Suprapubic skin (tissue), 4 donors: ENCODE results near the gene C1QL1. TPM values are rescaled to one million over a fixed set of nuclear protein-coding genes. Genes with fewer than 3 reads are reported as not detected.

ENCODE experiments used
- DNase-seq, 2 donors: peaks; one replicate each; pipeline ENCODE4 v3.0.0-alpha.2; 2019; ENCODE audit warnings: low spot score in 2 of 2
- H3K27ac ChIP-seq: fragments of 200-600 bp; sonication (generic); one replicate; pipeline ENCODE4 v1.5.1; 2019
- H3K27me3 ChIP-seq: fragments of 200-600 bp; sonication (generic); one replicate; pipeline ENCODE4 v1.5.1; 2019
- H3K36me3 ChIP-seq: fragments of 200-600 bp; sonication (generic); one replicate; pipeline ENCODE4 v1.5.1; 2019
- H3K4me1 ChIP-seq: fragments of 200-600 bp; sonication (generic); one replicate; pipeline ENCODE4 v1.5.1; 2019
- H3K4me3 ChIP-seq: fragments of 200-600 bp; sonication (generic); one replicate; pipeline ENCODE4 v1.5.1; 2019; ENCODE audit warnings: mild to moderate bottlenecking
- H3K9me3 ChIP-seq: fragments of 200-600 bp; sonication (generic); one replicate; pipeline ENCODE4 v1.5.1; 2019
- EP300 ChIP-seq: sonication (generic); formaldehyde crosslinking; IDR thresholded peaks from one replicate; pipeline ENCODE4 v1.6.1; 2017; ENCODE audit warnings: antibody characterized with exemption
- POLR2A ChIP-seq, 2 donors: fragments of 450-650 bp; IDR thresholded peaks; one replicate each; pipeline ENCODE4 v1.6.1; 2017; ENCODE audit warnings: antibody characterized with exemption in 2 of 2, mild to moderate bottlenecking in 2 of 2, moderate library complexity in 2 of 2
- POLR2AphosphoS5 ChIP-seq, 3 donors: sonication (generic); formaldehyde crosslinking; IDR thresholded peaks; one replicate each; pipeline ENCODE4 v1.6.1; 2017; ENCODE audit warnings: antibody characterized with exemption in 3 of 3
- WGBS: methylation state at CpG from one replicate; pipeline ENCODE4 v1.1.5; 2018; 5-methylcytosine and 5-hydroxymethylcytosine counted together
- total RNA-seq, 4 donors: library from RNA; depleted of rRNA; stranded (reverse); fragments of >200 nt; gene quantifications; one replicate each; pipeline ENCODE4 v1.1.0, GENCODE V29; 2016
- TF ChIP-seq, protein P1 (sequence below), 2 donors: fragments of 200-600 bp in 1 of 2; fragments of 450-650 bp in 1 of 2; sonication (generic) in 1 of 2; IDR thresholded peaks; one replicate each; pipeline ENCODE4 v1.5.1; 2016 to 2019; ENCODE audit warnings: antibody characterized with exemption in 2 of 2, mild to moderate bottlenecking in 1 of 2, moderate library complexity in 1 of 2

C1QL1 gene
- total RNA-seq, 4 donors from 2014 or later, result not detected

DNA sequence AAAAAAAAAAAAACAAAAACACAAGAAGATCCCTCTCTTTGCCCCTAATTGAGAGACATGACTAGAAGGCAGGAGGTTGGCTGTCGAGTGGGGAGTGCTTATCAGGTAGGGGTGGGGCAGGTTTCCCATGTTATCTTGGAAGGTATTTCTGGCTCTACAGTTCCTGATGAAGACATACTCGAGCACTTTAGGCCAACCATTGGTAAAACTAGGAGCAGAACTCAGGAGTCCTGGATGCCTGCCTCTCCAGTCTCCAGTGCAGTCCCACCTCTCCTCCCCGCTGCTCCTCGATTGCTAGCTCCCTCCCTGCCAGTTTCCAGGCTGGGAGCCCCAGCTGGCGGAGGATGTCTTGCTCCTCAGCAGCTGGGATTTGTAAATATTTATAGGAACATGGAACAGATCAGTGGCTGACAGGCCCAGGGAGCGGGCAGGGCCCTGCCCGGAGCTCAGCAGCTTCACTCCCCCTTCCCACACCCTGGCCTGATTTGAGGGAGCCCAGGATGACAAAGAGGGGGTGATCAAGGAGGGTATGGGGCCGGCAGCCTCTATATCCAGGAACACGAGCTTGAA lies 11.4 kb upstream of the C1QL1 start:
- Histone ChIP-seq H3K27ac (no peak overlapping the region), H3K9me3 (no peaks in the 10 kb centered on the region), H3K4me3 (no peak overlapping the region), H3K27me3 (peaks cover 39% of the 10 kb centered on the region), H3K36me3 (no peaks in the 10 kb centered on the region), H3K4me1 (no peaks in the 10 kb centered on the region)
- 47% methylated on average over 9 of the region's 9 CpGs for WGBS
- no peak for DNase-seq
- TF ChIP-seq, protein P1, sequence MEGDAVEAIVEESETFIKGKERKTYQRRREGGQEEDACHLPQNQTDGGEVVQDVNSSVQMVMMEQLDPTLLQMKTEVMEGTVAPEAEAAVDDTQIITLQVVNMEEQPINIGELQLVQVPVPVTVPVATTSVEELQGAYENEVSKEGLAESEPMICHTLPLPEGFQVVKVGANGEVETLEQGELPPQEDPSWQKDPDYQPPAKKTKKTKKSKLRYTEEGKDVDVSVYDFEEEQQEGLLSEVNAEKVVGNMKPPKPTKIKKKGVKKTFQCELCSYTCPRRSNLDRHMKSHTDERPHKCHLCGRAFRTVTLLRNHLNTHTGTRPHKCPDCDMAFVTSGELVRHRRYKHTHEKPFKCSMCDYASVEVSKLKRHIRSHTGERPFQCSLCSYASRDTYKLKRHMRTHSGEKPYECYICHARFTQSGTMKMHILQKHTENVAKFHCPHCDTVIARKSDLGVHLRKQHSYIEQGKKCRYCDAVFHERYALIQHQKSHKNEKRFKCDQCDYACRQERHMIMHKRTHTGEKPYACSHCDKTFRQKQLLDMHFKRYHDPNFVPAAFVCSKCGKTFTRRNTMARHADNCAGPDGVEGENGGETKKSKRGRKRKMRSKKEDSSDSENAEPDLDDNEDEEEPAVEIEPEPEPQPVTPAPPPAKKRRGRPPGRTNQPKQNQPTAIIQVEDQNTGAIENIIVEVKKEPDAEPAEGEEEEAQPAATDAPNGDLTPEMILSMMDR (IDR thresholded peaks at IDR 0.05), result no peak
- TF ChIP-seq EP300 (no peak), POLR2A (IDR thresholded peaks at IDR 0.05) (no peak), POLR2AphosphoS5 (IDR thresholded peaks at IDR 0.05) (no peak)

DNA sequence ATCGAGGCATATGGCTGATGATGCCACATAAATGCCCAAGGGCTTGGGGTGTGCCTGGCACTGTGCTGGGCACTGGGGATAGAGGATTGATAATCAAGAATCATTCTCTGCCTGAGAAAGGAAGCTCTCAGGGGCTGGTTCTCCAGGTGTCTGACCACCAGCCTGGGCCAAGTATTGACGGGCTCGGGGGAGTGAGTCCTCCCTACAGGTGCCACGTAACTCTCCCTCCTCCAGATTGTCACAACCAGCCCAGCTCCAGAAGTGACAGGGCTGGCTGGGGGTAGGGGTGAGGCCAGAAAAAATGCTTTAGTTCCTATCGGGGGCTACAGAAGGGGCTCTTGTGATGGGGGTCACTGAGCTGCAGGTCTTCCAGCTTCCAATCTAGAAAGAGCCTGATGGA lies 10.7 kb upstream of the C1QL1 start:
- Histone ChIP-seq H3K36me3 (no peaks in the 10 kb centered on the region), H3K4me3 (no peak overlapping the region), H3K27me3 (peaks cover 39% of the 10 kb centered on the region), H3K4me1 (no peaks in the 10 kb centered on the region), H3K9me3 (no peaks in the 10 kb centered on the region), H3K27ac (no peak overlapping the region)
- TF ChIP-seq, protein P1 (IDR thresholded peaks at IDR 0.05), result no peak
- TF ChIP-seq EP300 (no peak), POLR2A (IDR thresholded peaks at IDR 0.05) (no peak), POLR2AphosphoS5 (IDR thresholded peaks at IDR 0.05) (no peak)
- 89% methylated on average over 5 of the region's 5 CpGs for WGBS
- no peak for DNase-seq

DNA sequence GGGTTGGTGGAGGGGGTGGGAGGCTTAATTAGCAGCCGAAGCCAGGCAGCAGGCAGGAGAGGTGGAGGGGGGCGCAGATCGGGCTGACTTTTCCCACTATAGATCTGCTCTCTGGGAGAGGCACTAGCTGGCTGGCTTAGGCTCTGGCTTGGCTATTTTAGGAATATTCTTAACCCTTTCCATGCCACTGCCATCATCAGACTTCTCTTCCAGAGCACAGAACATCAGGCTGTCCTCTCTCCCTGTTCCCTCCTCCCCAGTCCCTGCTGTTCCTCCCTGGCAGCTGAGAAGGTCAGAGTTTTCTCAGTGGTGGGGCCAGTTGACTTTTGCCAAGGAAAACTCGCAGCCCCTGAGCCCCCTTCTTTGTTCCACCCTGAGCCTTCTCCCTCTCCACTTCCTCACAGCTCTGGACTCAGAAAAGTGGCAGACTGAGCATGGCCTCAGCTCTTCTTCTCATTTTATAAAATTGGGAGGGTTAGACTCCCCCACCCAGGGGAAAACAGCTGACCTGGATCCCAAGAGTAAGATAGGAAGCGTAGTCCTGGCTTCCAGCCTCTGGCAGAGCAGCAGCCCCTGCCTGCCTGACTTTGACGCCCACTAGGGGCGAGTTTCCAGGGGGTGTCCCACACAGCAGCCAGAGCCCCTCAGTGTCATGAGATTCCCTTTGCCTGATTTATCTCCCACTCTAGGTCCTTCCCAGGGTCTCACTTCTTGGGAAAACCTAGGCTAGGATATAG lies 9.9 kb upstream of the C1QL1 start:
- WGBS, result 58% methylated on average over 5 of the region's 7 CpGs
- H3K4me1 ChIP-seq, result no peaks in the 10 kb centered on the region

DNA sequence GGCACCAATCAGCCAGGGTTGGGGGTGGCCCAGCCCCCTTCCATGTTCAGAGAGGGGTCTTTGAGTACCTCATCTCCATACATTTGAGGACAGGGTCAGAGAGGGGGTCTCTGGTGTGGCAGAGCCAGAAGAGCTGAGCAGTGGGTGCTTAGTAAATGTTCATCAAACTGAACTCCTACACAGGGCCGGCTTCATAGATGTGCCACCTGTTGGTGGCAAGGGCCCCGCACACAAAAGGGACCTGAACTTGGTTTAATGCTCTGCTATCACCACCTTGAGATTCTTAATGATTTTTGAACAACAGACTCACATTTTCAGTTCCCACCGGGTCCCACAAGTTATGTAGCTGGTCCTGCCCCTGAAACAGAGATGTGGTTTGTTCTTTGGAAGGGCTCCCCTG lies 9.0 kb upstream of the C1QL1 start:
- no peaks in the 10 kb centered on the region for H3K9me3 ChIP-seq
- DNase-seq, result no peak
- H3K4me1 ChIP-seq, result no peaks in the 10 kb centered on the region
- H3K36me3 ChIP-seq, result no peaks in the 10 kb centered on the region
- WGBS, result 78% methylated on average over 3 of the region's 3 CpGs
- H3K27me3 ChIP-seq, result peaks cover 39% of the 10 kb centered on the region
- no peak overlapping the region for H3K4me3 ChIP-seq
- H3K27ac ChIP-seq, result no peak overlapping the region
- TF ChIP-seq POLR2AphosphoS5 (IDR thresholded peaks at IDR 0.05) (no peak), POLR2A (IDR thresholded peaks at IDR 0.05) (no peak), EP300 (no peak)
- TF ChIP-seq, protein P1 (IDR thresholded peaks at IDR 0.05), result no peak

More for the DNA sequence above, 9.9 kb upstream of the C1QL1 start:
- DNase-seq, result no peak
- Histone ChIP-seq H3K27me3 (peaks cover 39% of the 10 kb centered on the region), H3K4me3 (no peak overlapping the region), H3K36me3 (no peaks in the 10 kb centered on the region), H3K9me3 (no peaks in the 10 kb centered on the region), H3K27ac (no peak overlapping the region)
- no peak for TF ChIP-seq POLR2A (IDR thresholded peaks at IDR 0.05)
- TF ChIP-seq, protein P1 (IDR thresholded peaks at IDR 0.05), result no peak
- TF ChIP-seq POLR2AphosphoS5 (IDR thresholded peaks at IDR 0.05), result no peak
- TF ChIP-seq EP300, result no peak

DNA sequence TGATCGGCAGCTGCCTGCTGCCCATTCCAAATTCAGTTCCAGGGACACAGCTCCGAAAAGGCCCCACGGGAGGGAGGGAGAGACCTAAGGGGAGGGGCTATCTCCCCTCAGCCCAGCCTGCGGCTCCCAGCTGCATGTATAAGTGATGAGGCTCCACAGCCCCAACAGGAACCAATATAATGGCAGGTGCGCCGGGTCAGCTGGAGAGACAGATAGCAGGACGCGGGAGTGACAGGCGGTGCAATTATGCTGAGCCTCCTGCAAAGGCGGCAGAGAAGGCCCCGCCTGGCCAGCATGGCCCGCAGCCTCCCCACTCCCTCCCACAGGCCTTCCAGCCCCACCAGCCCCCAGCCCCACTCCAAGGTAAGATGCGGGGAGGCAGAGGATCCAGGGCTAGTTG lies 8.1 kb upstream of the C1QL1 start:
- Histone ChIP-seq H3K27ac (no peak overlapping the region), H3K9me3 (no peaks in the 10 kb centered on the region), H3K4me1 (no peaks in the 10 kb centered on the region), H3K27me3 (peaks cover 39% of the 10 kb centered on the region), H3K36me3 (no peaks in the 10 kb centered on the region), H3K4me3 (no peak overlapping the region)
- TF ChIP-seq EP300, result no peak
- TF ChIP-seq POLR2A (IDR thresholded peaks at IDR 0.05), result no peak
- TF ChIP-seq, protein P1 (IDR thresholded peaks at IDR 0.05), result no peak
- no peak for TF ChIP-seq POLR2AphosphoS5 (IDR thresholded peaks at IDR 0.05)
- 69% methylated on average over 4 of the region's 13 CpGs for WGBS
- DNase-seq, result no peak
